Measurements from ENCODE around the gene EEF1A2.
"Not testable (repeated sequence)": the region's sequence is repeated elsewhere in the genome, so short reads cannot be mapped to it uniquely, and the experiment has no call there.

Gene EEF1A2

DNA sequence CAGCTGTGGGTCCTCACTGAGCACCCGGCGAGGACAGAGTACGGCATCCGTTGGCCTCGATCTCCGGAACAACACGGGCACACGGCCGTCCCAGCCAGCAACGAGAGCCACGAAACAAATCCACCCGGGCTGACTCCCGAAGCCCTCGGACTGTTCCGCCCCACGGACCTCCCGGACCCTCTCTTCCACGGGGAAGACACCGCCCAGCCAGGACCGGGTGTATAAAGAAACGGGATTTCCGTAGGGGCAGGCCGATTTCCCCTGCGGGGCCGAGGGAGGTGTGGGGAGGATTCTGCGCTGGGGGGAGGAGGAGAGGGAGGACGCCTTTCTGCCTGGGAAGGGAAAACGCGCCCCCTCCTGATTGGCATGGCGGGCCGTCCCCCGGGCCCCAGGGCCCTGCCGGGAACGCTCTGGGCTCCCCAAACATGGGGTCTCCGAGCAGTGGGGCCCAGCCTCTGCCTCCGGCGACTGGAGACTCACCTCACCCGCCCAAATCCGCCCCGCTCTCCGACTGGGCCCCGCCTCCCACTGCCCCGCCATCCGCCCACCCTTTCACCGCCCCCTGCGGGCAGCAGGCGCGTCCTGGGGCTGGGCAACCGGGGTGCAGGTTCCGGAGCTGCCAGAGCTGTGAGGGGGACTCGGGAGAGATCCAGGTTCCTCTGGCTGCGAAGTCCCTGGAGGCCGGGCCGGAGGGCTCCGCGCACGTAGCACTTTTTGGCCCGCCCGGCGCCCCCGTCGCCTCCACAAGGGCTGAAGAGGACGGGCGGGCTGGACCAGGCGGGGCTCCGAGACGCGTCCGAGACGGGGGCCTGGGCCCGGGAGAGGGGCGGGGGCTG, 21.0 kb upstream of the EEF1A2 start:
- DNase-seq = peak; percentile 53

DNA sequence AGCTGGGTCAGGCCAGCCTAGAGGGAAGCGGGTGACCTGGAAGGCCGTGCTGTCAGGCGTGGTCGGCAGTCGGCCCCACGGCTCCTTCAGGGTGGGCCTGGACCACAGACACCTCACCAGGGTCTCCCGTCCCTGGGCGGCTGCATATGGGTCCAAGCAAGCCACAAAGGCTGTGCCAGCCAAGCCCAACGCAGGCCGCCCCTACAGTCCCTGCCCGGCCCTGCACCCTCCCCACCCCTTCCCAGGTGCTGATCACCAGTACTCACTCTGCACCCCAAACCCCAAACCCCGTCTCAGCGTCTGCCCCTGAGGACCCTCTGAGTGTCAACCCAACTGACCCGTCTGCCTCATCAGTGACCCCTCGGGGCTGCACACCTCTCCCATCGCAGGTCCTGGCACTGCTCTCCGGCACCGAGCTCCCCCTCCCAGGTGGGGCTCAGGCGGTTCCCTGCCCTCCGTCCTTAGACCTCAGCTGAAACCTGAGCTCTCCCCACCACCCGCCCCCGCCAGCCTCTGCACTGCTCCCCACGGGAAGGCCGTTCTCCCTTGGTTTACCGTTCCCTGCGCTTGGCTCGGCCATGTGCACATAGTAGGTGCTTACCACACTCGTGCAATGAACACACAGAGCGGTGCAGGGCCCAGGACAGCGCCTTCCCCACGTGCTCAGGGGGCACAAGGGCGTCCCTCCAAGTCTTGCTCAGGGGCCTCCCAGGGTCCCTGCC, 20.2 kb upstream of the EEF1A2 start:
- no peak for DNase-seq

DNA sequence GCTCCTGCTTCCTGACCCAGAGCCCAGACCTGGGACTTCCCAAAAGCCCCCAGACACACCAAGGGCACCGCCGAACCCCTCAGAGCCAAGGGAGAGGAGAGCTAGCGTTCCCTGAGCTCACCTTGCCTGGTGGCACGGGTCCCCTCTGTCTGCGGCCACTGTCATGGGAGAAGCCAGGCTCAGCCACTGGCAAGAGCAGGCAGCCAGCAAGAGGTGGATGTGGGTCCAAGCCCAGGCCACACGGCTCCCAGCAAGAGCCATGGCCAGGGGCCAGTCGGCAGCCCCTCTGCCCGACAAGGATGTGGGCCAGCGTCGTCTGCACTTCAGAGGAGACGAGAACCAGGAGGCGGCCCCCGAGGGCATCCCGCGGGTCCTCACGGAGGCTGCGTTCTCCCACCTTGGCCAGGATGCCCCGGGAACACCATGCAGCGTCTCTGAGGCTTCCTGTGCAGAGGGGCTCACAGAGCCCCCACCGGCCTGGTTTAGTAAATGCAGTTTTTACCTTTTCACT, 19.5 kb upstream of the EEF1A2 start:
- no peak for DNase-seq

GRCh38 chr20:63517376-63518309, 18.8 kb upstream of the EEF1A2 start:
- DNase-seq = no peak

DNA sequence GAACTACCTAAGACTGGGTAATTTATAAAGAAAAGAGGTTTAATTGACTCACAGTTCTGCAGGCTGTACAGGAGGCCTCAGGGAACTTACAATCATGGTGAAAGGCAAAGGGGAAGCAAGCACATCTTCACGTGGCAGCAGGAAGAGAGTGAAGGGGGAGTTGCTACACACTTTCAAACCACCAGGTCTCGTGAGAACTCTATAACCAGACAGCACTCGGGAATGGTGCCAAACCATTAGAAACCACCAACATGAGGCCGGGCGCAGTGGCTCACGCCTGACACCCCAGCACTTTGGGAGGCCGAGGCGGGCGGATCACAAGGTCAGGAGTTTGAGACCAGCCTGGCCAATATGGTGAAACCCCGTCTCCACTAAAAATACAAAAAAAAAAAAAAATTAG, 15.6 kb upstream of the EEF1A2 start:
- DNase-seq = not testable (repeated sequence)

GRCh38 chr20:63513207-63513606, 14.3 kb upstream of the EEF1A2 start:
- DNase-seq = no peak

- DNase-seq = no peak
These were observed 10.2 kb upstream of the EEF1A2 start for GRCh38 chr20:63509088-63509564.

- no peak for DNase-seq
These were observed 9.3 kb upstream of the EEF1A2 start for GRCh38 chr20:63508072-63508768.

DNA sequence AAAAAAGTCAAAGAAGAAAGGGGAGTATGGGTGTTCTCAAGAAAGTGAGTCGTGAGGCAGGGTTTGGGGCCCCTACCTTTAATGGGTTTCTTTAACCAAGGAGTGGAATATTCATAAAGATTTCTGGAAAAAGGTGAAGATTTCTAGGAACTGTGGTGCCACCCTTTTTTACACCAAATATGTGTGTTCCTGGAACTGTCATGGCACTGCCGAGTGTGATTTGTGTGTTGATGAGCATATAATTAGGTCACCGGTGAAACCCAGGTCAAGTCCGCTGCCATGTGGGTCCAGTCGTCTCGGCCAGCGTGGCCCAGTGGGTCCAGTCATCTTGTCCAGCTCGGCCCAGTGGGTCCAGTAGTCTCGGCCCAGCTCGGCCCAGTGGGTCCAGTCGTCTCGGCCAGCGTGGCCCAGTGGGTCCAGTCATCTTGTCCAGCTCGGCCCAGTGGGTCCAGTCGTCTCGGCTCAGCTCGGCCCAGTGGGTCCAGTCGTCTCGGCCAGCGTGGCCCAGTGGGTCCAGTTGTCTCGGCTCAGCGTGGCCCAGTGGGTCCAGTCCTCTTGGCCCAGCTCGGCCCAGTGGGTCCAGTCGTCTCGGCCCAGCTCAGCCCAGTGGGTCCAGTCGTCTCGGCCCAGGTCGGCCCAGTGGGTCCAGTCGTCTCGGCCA, 8.3 kb upstream of the EEF1A2 start:
- no peak for DNase-seq

DNA sequence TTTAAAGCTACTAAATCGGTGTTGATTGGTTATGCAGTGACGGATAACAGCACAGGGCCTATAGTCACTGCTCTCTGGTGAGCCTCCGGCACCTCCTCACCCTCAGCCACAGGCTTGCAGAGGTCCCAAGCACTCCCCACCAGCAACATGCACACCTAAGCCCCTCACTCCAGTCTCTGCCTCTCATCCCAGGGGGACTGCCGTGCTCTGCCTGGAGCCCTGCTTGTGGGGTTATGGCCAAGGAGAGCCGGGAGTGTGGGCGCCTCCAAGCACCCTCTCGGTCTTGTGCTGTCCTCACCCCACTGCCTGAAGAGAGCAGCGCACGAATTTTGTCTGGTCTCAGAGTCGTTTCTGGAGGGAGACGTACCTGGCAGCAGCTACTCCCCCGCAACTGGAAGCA, 6.8 kb upstream of the EEF1A2 start:
- no peak for DNase-seq

GRCh38 chr20:63505281-63505680, 6.4 kb upstream of the EEF1A2 start:
- DNase-seq = no peak

DNA sequence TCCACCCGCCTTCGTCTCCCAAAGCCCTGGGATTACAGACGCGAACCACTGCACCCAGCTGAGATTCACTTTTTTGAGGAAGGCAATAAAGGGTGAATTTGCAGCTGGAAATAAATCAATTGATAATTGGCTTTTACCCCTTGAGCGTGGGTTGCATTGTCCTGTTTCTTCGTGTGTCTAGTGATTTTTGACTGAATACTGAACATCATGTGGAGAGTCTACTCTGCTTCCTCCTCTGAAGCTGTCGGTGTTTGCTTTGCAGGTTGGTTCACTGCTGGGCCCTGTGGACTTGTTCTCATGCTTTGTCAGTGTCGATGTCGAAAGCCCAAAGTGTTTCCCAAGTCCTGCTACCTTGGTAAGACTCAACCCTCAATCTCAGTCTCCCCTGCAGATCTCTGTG, 5.8 kb upstream of the EEF1A2 start:
- DNase-seq = no peak

DNA sequence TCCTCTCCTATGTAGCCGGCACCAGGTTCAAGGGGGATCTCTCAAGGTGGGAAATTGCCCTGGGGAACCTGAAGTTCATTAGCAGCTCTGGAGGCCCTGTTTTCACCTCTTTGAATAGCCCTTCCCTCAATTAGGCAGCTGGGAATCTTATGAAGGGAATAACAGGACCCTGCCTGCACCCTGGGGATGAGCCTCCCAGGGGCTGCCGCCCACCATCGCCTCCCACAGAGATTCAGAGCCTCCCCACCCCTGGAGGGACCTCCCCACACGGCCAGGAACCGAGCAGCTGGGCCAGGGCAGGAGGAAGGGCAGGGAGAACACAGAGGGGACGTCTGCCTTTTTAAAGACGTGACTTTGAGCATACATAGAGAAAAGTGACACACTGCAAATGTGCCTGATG, 4.6 kb upstream of the EEF1A2 start:
- DNase-seq = no peak

DNA sequence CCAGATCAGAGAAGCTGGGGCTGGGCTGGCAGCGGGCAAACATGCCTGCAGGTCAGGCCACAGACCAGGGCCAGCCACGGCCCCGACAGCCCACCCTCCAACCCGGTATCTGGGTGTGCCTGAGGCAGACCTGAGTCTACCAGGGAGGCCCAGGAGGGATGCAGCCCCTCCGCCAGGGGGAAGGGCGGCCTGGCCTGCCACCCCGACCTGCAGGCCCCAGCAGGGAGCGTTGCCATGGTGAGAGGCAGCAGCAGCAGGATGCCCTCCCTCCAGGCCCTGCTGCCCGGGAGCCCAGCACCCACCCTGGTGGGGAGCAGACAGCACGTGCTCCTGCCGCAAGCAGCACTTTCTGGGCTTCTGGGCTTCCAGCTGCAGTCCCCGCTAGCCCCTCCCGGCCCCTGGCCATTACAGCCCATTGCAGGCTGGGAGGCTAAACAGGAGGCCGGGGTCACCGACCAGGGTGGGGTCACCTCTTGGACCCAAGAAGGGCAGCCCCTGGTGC, 3.8 kb upstream of the EEF1A2 start:
- DNase-seq = no peak

DNA sequence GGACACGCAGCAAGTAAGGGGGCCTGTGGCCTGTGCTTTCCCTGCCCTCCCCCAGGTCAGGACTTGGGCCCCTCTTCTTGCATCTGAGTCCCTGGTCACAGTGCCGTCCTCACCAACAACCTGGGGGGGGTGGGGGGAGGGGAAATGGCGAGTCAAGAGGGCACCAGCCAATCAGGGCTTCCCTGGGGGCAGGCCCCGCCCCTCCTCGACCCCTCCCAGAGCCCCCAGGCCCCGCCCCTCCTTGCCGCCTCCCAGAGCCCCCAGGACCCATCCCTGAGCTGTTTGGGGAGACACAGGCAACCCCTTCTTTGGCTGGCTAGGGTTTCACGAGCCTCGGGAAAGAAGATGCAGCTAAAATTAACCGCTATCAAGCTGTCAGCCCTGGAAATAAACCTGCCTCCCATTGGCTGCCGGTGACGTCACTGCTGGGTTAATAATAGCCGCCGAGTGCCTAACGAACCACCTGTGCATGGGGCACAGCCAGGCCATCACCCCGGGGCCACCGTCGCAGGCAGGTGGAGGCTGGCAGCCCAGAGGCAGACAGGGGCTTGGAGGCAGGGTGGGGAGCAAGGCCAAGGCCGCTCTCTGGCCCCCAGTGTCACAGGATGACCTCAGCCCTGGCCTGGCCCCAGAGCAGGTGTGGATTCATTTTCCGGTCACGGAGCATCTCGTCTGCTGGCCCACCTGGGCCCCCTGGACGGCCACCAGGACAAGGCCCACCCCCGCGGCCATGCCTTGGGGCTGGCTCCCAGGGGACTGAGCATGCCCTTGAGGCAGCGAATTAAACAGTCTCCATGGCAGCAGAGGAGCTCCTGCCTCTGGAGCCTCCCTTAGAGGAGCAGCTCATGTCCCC, 3.2 kb upstream of the EEF1A2 start:
- no peak for DNase-seq

DNA sequence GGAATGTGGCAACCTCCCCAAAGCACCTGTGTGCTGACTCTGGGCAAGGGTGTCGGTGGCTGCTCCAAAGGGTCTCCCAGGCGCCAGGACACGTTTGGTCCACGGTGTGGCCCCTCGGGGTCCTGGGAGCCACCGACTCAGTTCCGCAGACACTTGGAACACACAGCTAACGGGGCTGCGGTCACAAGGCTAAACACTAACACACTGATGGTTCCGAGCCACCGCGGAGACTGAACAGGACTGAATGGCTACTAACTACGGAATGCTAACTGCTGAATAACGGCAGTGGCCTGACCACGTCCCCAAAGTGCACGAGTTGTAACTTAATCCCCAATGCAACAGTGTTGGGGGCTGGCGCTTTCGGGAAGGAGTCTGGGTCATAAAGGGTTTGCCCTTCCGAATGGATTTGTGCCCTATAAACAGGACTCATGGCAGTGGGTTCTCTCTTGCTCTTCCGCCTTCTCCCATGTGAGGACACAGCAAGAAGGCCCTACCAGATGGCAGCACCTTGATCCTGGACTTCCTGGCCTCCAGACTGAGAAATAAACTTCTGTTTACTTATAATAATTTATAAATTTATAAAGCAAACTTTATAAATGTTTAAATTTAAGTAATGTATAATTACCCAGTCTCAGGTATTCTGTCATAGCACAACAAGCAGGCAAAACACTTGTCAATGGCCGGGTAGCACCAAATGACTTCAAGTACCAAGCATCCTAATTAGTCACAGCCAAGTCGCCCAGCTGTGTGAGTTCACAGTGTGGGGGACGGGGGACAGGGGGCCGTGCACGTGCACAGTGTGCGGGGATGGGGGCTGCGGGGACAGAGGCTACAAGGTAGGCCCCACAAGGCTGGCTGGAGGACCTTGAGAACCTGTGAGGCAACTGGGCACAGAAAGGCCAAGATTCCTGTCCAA, 2.3 kb upstream of the EEF1A2 start:
- no peak for DNase-seq

- DNase-seq = no peak
These were observed 1.4 kb upstream of the EEF1A2 start for GRCh38 chr20:63500151-63500901.

DNA sequence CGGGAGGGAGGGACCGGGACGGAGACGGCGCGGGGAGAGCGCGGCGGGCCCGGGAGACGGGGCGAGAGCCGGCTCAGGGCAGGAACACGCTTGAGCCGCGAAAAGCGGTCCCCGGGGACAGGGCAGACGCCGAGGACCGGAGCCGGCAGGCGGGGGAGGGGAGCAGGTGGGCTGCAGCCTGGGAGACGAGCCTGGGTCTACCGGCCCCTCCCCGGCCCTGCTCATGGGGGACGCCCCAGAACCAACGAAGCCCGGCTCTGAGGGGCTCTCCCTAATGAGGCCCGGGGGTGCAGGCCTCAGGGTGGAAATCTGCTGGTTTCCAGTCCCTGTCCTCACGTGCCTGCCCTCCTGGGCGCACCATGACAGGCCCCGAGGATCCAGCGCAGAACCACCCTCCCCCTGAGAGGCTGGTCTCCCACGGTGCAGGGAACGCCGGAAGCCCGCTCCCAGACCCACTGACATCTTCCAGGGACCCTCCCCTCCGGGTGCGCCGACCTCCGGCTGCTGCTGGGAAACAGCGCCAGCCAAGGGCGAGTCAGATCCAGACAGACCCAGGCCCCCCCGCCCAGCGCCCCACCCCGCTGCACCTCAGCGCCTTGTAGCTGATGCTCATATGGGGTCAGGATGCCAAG, 571 bp upstream of the EEF1A2 start:
- no peak for DNase-seq

All from activated CD4-positive, alpha-beta T cell treated with anti-CD3 and anti-CD28 coated beads, Interleukin-2, amount 50 U/mL, for 16 hours (primary cell).